ENCODE data around the gene HSBP1.
A peak's percentile ranks its signal among the peaks of the same experiment; 100 is the strongest.

The HSBP1 gene

DNA sequence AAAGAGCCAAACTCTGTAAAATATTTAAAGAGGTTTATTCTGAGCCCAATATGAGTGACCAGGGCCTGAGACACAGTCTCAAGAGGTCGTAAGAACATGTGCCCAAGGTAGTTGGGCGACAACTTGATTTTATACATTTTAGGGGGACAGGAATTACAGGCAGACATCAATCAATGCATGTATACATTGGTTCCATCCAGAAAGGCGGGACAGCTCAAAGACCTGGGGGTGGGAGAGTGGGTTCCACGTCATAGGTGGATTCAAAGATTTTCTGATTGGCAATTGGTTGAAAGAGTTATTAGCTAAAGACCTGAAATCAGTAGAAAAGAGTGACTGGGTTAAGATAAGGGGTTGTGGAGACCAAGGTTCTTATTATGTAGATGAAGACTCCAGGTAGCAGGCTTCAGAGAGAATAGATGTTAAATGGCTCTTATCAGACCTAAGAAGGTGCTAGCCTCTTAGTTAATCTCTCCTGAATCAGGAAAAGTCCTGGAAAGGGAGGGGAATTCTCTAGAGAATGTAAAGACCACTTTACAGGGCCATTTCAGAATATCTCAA is 32.4 kb downstream of the HSBP1 start:
- peak overlapping the region; percentile 7; the same call in 1 of the 2 replicates for H3K4me3 ChIP-seq (ENCODE audit: low read length)
- H3K4me1 ChIP-seq (ENCODE audit: insufficient read depth, low read length): peaks cover 66% of the 10 kb centered on the region
- 57% methylated on average over 4 of the region's 4 CpGs for WGBS
- no peaks in the 10 kb centered on the region for H3K9me3 ChIP-seq (ENCODE audit: insufficient read depth, low read depth, low read length)
- H3K36me3 ChIP-seq (ENCODE audit: insufficient read depth, low read length): no peaks in the 10 kb centered on the region
- peak overlapping the region; percentile 57 for H3K9ac ChIP-seq (ENCODE audit: low read depth, low read length)
- no peaks in the 10 kb centered on the region for H3K27me3 ChIP-seq (ENCODE audit: insufficient read depth, low read length)
- peak overlapping the region; percentile 86 for H3K27ac ChIP-seq (ENCODE audit: low read depth, low read length)

GRCh38 chr16:83842291-83842690 is 34.5 kb downstream of the HSBP1 start:
- Histone ChIP-seq H3K27ac (ENCODE audit: low read depth, low read length) (peak overlapping the region; percentile 86), H3K4me1 (ENCODE audit: insufficient read depth, low read length) (peaks cover 51% of the 10 kb centered on the region), H3K27me3 (ENCODE audit: insufficient read depth, low read length) (no peaks in the 10 kb centered on the region), H3K9me3 (ENCODE audit: insufficient read depth, low read depth, low read length) (no peaks in the 10 kb centered on the region), H3K4me3 (ENCODE audit: low read length) (no peak overlapping the region), H3K9ac (ENCODE audit: low read depth, low read length) (peak overlapping the region; percentile 39; the same call in 1 of the 2 replicates), H3K36me3 (ENCODE audit: insufficient read depth, low read length) (no peaks in the 10 kb centered on the region)
- WGBS: 44% methylated on average over 7 of the region's 7 CpGs

- H3K4me1 ChIP-seq (ENCODE audit: insufficient read depth, low read length): peaks cover 57% of the 10 kb centered on the region
- H3K9ac ChIP-seq (ENCODE audit: low read depth, low read length): peak overlapping the region; percentile 39; the same call in 1 of the 2 replicates
- peak overlapping the region; percentile 86 for H3K27ac ChIP-seq (ENCODE audit: low read depth, low read length)
- H3K9me3 ChIP-seq (ENCODE audit: insufficient read depth, low read depth, low read length): no peaks in the 10 kb centered on the region
- H3K4me3 ChIP-seq (ENCODE audit: low read length): no peak overlapping the region
- H3K36me3 ChIP-seq (ENCODE audit: insufficient read depth, low read length): no peaks in the 10 kb centered on the region
- no peaks in the 10 kb centered on the region for H3K27me3 ChIP-seq (ENCODE audit: insufficient read depth, low read length)
- WGBS: 66% methylated on average over 9 of the region's 9 CpGs
These were observed 35.2 kb downstream of the HSBP1 start for GRCh38 chr16:83842756-83843507.

GRCh38 chr16:83843657-83844056 is 35.9 kb downstream of the HSBP1 start:
- no peaks in the 10 kb centered on the region for H3K27me3 ChIP-seq (ENCODE audit: insufficient read depth, low read length)
- H3K9me3 ChIP-seq (ENCODE audit: insufficient read depth, low read depth, low read length): no peaks in the 10 kb centered on the region
- WGBS: 59% methylated on average over 10 of the region's 10 CpGs
- no peaks in the 10 kb centered on the region for H3K36me3 ChIP-seq (ENCODE audit: insufficient read depth, low read length)
- H3K9ac ChIP-seq (ENCODE audit: low read depth, low read length): no peak overlapping the region
- H3K4me3 ChIP-seq (ENCODE audit: low read length): no peak overlapping the region
- H3K27ac ChIP-seq (ENCODE audit: low read depth, low read length): 0 out of 2 replicates have a peak overlapping the region, but pooled peaks have one; percentile 26
- H3K4me1 ChIP-seq (ENCODE audit: insufficient read depth, low read length): peaks cover 60% of the 10 kb centered on the region

DNA sequence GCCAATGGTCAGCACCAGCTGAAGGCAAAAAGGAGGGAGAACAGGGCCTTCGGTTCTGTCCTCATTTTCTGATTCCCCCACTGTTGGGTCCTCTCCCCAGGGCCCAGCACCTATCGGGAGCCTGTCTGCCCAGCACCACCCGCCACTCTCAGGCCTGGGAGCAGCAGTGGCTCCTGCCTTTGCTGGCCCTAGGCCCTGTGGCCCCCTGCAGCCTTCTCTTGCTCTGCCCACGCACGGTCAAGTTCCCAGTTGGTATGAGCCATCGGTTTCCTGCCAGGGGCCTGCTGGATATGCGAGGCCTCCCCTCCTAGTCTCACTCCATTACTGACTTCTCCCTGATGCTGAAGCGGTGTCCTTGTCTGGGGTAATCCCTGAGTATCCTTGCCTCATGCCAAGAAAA is 37.5 kb downstream of the HSBP1 start:
- Histone ChIP-seq H3K9me3 (ENCODE audit: insufficient read depth, low read depth, low read length) (no peaks in the 10 kb centered on the region), H3K27me3 (ENCODE audit: insufficient read depth, low read length) (no peaks in the 10 kb centered on the region), H3K36me3 (ENCODE audit: insufficient read depth, low read length) (no peaks in the 10 kb centered on the region), H3K9ac (ENCODE audit: low read depth, low read length) (no peak overlapping the region), H3K4me3 (ENCODE audit: low read length) (no peak overlapping the region), H3K4me1 (ENCODE audit: insufficient read depth, low read length) (peaks cover 56% of the 10 kb centered on the region), H3K27ac (ENCODE audit: low read depth, low read length) (no peak overlapping the region)
- WGBS: 96% methylated on average over 8 of the region's 8 CpGs

- WGBS: 87% methylated on average over 11 of the region's 14 CpGs
- no peaks in the 10 kb centered on the region for H3K36me3 ChIP-seq (ENCODE audit: insufficient read depth, low read length)
- no peak overlapping the region for H3K4me3 ChIP-seq (ENCODE audit: low read length)
- H3K9ac ChIP-seq (ENCODE audit: low read depth, low read length): no peak overlapping the region
- no peak overlapping the region for H3K27ac ChIP-seq (ENCODE audit: low read depth, low read length)
- H3K27me3 ChIP-seq (ENCODE audit: insufficient read depth, low read length): no peaks in the 10 kb centered on the region
- H3K4me1 ChIP-seq (ENCODE audit: insufficient read depth, low read length): peaks cover 40% of the 10 kb centered on the region
- H3K9me3 ChIP-seq (ENCODE audit: insufficient read depth, low read depth, low read length): no peaks in the 10 kb centered on the region
These were observed 39.8 kb downstream of the HSBP1 start for GRCh38 chr16:83847371-83848225.

GRCh38 chr16:83849421-83849820 is 41.6 kb downstream of the HSBP1 start:
- Histone ChIP-seq H3K4me1 (ENCODE audit: insufficient read depth, low read length) (peaks cover 25% of the 10 kb centered on the region), H3K27me3 (ENCODE audit: insufficient read depth, low read length) (no peaks in the 10 kb centered on the region), H3K4me3 (ENCODE audit: low read length) (no peak overlapping the region), H3K9ac (ENCODE audit: low read depth, low read length) (no peak overlapping the region), H3K36me3 (ENCODE audit: insufficient read depth, low read length) (no peaks in the 10 kb centered on the region), H3K27ac (ENCODE audit: low read depth, low read length) (no peak overlapping the region), H3K9me3 (ENCODE audit: insufficient read depth, low read depth, low read length) (no peaks in the 10 kb centered on the region)
- WGBS: 75% methylated on average over 6 of the region's 6 CpGs

DNA sequence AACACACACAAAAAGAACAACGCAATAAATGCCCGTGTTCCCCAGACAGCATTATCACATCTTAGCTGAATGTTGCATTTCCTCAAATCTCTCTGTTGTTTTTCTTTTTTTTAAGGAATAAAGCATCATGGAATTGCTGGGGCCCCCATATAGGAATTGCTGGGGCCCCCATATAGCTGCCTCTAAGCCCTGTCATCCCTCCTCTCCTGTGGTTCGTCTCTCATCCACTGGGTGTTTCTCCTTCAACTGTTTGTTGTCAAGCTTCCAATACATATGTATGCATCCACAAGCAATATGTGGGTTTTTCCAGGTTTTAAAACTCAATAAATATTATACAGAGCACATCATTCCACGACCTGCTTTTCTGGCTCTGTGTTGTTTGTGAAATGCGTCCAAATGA is 43.2 kb downstream of the HSBP1 start:
- H3K9me3 ChIP-seq (ENCODE audit: insufficient read depth, low read depth, low read length): no peaks in the 10 kb centered on the region
- H3K36me3 ChIP-seq (ENCODE audit: insufficient read depth, low read length): no peaks in the 10 kb centered on the region
- 91% methylated on average over 5 of the region's 5 CpGs for WGBS
- no peaks in the 10 kb centered on the region for H3K27me3 ChIP-seq (ENCODE audit: insufficient read depth, low read length)
- no peak overlapping the region for H3K9ac ChIP-seq (ENCODE audit: low read depth, low read length)
- no peak overlapping the region for H3K4me3 ChIP-seq (ENCODE audit: low read length)
- H3K4me1 ChIP-seq (ENCODE audit: insufficient read depth, low read length): peaks cover 25% of the 10 kb centered on the region
- H3K27ac ChIP-seq (ENCODE audit: low read depth, low read length): no peak overlapping the region

- 93% methylated on average over 4 of the region's 4 CpGs for WGBS
- Histone ChIP-seq H3K9ac (ENCODE audit: low read depth, low read length) (no peak overlapping the region), H3K36me3 (ENCODE audit: insufficient read depth, low read length) (no peaks in the 10 kb centered on the region), H3K27ac (ENCODE audit: low read depth, low read length) (no peak overlapping the region), H3K27me3 (ENCODE audit: insufficient read depth, low read length) (no peaks in the 10 kb centered on the region), H3K4me1 (ENCODE audit: insufficient read depth, low read length) (peaks cover 25% of the 10 kb centered on the region), H3K4me3 (ENCODE audit: low read length) (no peak overlapping the region), H3K9me3 (ENCODE audit: insufficient read depth, low read depth, low read length) (no peaks in the 10 kb centered on the region)
These were observed 43.7 kb downstream of the HSBP1 start for GRCh38 chr16:83851473-83851872.

DNA sequence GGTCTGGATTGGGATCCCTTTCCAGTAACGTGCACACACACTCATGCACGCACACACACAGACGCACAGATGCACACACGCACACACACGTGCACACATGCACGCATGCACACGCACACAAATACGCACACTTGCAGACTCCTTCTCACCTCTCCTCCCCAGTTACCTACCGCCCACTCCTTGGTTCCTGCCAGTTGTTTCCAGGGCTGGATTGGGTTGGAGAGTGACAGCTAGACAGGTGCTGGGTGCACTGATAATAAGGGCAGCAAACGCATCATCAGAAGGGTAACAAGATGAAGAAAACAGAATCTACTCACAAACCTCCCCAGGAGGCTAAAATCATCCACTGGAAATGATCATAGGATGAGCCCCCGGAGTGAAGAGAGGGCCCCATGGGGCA is 45.0 kb downstream of the HSBP1 start:
- no peak overlapping the region for H3K9ac ChIP-seq (ENCODE audit: low read depth, low read length)
- WGBS: 86% methylated on average over 11 of the region's 11 CpGs
- no peaks in the 10 kb centered on the region for H3K9me3 ChIP-seq (ENCODE audit: insufficient read depth, low read depth, low read length)
- no peaks in the 10 kb centered on the region for H3K27me3 ChIP-seq (ENCODE audit: insufficient read depth, low read length)
- H3K27ac ChIP-seq (ENCODE audit: low read depth, low read length): no peak overlapping the region
- no peak overlapping the region for H3K4me3 ChIP-seq (ENCODE audit: low read length)
- H3K4me1 ChIP-seq (ENCODE audit: insufficient read depth, low read length): peaks cover 18% of the 10 kb centered on the region
- H3K36me3 ChIP-seq (ENCODE audit: insufficient read depth, low read length): no peaks in the 10 kb centered on the region

GRCh38 chr16:83853834-83854233 is 46.1 kb downstream of the HSBP1 start:
- peaks cover 8% of the 10 kb centered on the region for H3K4me1 ChIP-seq (ENCODE audit: insufficient read depth, low read length)
- no peak overlapping the region for H3K9ac ChIP-seq (ENCODE audit: low read depth, low read length)
- H3K4me3 ChIP-seq (ENCODE audit: low read length): no peak overlapping the region
- no peaks in the 10 kb centered on the region for H3K9me3 ChIP-seq (ENCODE audit: insufficient read depth, low read depth, low read length)
- H3K27ac ChIP-seq (ENCODE audit: low read depth, low read length): no peak overlapping the region
- 96% methylated on average over 8 of the region's 8 CpGs for WGBS
- no peaks in the 10 kb centered on the region for H3K27me3 ChIP-seq (ENCODE audit: insufficient read depth, low read length)
- H3K36me3 ChIP-seq (ENCODE audit: insufficient read depth, low read length): no peaks in the 10 kb centered on the region

Measured in HUES64 (cell line).